HUES48 (cell line): ENCODE measurements around the gene SEPTIN1.

ENCODE experiments used
- H3K27ac ChIP-seq: one replicate; pipeline ENCODE4 v1.7.0; 2013; ENCODE audit warnings: low read depth, low read length, inconsistent platforms
- H3K27me3 ChIP-seq: 2 replicates; pipeline ENCODE4 v1.6.1; 2013; ENCODE audit warnings: mild to moderate bottlenecking, low read length; ENCODE audit not compliant: control insufficient read depth, insufficient read depth
- H3K36me3 ChIP-seq: 2 replicates; pipeline ENCODE4 v1.6.1; 2013; ENCODE audit warnings: low read length; ENCODE audit not compliant: control insufficient read depth, insufficient read depth
- H3K4me1 ChIP-seq: 2 replicates; pipeline ENCODE4 v1.6.1; 2013; ENCODE audit warnings: mild to moderate bottlenecking, low read length; ENCODE audit not compliant: control insufficient read depth, insufficient read depth
- H3K4me3 ChIP-seq: 2 replicates; pipeline ENCODE4 v1.5.1; 2013; ENCODE audit warnings: mild to moderate bottlenecking, low read depth, low read length
- H3K9ac ChIP-seq: 2 replicates; pipeline ENCODE4 v1.6.1; 2013; ENCODE audit warnings: mild to moderate bottlenecking, low read depth, low read length, moderate library complexity
- H3K9me3 ChIP-seq: 2 replicates; pipeline ENCODE4 v1.6.1; 2013; ENCODE audit warnings: low read length; ENCODE audit not compliant: control insufficient read depth, insufficient read depth

Gene SEPTIN1

GRCh38 chr16:30365200-30365599 is 17.2 kb downstream of the SEPTIN1 start:
- no peaks in the 10 kb centered on the region for H3K27me3 ChIP-seq
- peaks cover 11% of the 10 kb centered on the region; the same call in 1 of the 2 replicates for H3K4me1 ChIP-seq
- H3K9me3 ChIP-seq, result no peaks in the 10 kb centered on the region
- H3K4me3 ChIP-seq, result no peak overlapping the region
- peaks cover 11% of the 10 kb centered on the region for H3K36me3 ChIP-seq
- no peak overlapping the region for H3K27ac ChIP-seq
- no peak overlapping the region for H3K9ac ChIP-seq

- H3K27ac ChIP-seq, result no peak overlapping the region
- no peak overlapping the region for H3K4me3 ChIP-seq
- peaks cover 6% of the 10 kb centered on the region; the same call in 1 of the 2 replicates for H3K4me1 ChIP-seq
- no peaks in the 10 kb centered on the region for H3K27me3 ChIP-seq
- H3K9me3 ChIP-seq, result no peaks in the 10 kb centered on the region
- H3K9ac ChIP-seq, result no peak overlapping the region
- H3K36me3 ChIP-seq, result peaks cover 29% of the 10 kb centered on the region
These were observed 21.2 kb downstream of the SEPTIN1 start for GRCh38 chr16:30361180-30361579.

- no peak overlapping the region for H3K9ac ChIP-seq
- H3K9me3 ChIP-seq, result no peaks in the 10 kb centered on the region
- no peak overlapping the region for H3K27ac ChIP-seq
- H3K27me3 ChIP-seq, result no peaks in the 10 kb centered on the region
- H3K4me1 ChIP-seq, result peaks cover 7% of the 10 kb centered on the region; the same call in 1 of the 2 replicates
- peaks cover 24% of the 10 kb centered on the region for H3K36me3 ChIP-seq
- no peak overlapping the region for H3K4me3 ChIP-seq
These were observed 22.5 kb downstream of the SEPTIN1 start for GRCh38 chr16:30359871-30360170.

GRCh38 chr16:30358990-30359870 is 23.1 kb downstream of the SEPTIN1 start:
- Histone ChIP-seq H3K9me3 (no peaks in the 10 kb centered on the region), H3K36me3 (peaks cover 24% of the 10 kb centered on the region), H3K27me3 (no peaks in the 10 kb centered on the region), H3K27ac (no peak overlapping the region), H3K9ac (no peak overlapping the region), H3K4me3 (no peak overlapping the region), H3K4me1 (peaks cover 7% of the 10 kb centered on the region; the same call in 1 of the 2 replicates)

- no peak overlapping the region for H3K27ac ChIP-seq
- H3K27me3 ChIP-seq, result no peaks in the 10 kb centered on the region
- H3K4me1 ChIP-seq, result peaks cover 7% of the 10 kb centered on the region; the same call in 1 of the 2 replicates
- H3K9ac ChIP-seq, result no peak overlapping the region
- peaks cover 28% of the 10 kb centered on the region for H3K36me3 ChIP-seq
- H3K9me3 ChIP-seq, result no peaks in the 10 kb centered on the region
- H3K4me3 ChIP-seq, result no peak overlapping the region
These were observed 23.8 kb downstream of the SEPTIN1 start for GRCh38 chr16:30358577-30358936.

- no peak overlapping the region for H3K9ac ChIP-seq
- no peaks in the 10 kb centered on the region for H3K9me3 ChIP-seq
- no peak overlapping the region for H3K4me3 ChIP-seq
- no peaks in the 10 kb centered on the region for H3K27me3 ChIP-seq
- H3K36me3 ChIP-seq, result peaks cover 34% of the 10 kb centered on the region
- no peak overlapping the region for H3K27ac ChIP-seq
- H3K4me1 ChIP-seq, result peaks cover 7% of the 10 kb centered on the region; the same call in 1 of the 2 replicates
These were observed 24.4 kb downstream of the SEPTIN1 start for GRCh38 chr16:30357715-30358576.

GRCh38 chr16:30357085-30357714 is 25.2 kb downstream of the SEPTIN1 start:
- no peak overlapping the region for H3K4me3 ChIP-seq
- H3K27me3 ChIP-seq, result no peaks in the 10 kb centered on the region
- H3K36me3 ChIP-seq, result peaks cover 40% of the 10 kb centered on the region

GRCh38 chr16:30356401-30357084 is 25.8 kb downstream of the SEPTIN1 start:
- Histone ChIP-seq H3K9ac (no peak overlapping the region), H3K27me3 (no peaks in the 10 kb centered on the region), H3K27ac (peak overlapping the region; percentile 97), H3K4me3 (peak overlapping the region; percentile 90), H3K4me1 (peaks cover 7% of the 10 kb centered on the region; the same call in 1 of the 2 replicates), H3K9me3 (no peaks in the 10 kb centered on the region), H3K36me3 (peaks cover 45% of the 10 kb centered on the region)

More at GRCh38 chr16:30357085-30357714, 25.2 kb downstream of the SEPTIN1 start:
- H3K4me1 ChIP-seq, result peaks cover 7% of the 10 kb centered on the region; the same call in 1 of the 2 replicates
- H3K27ac ChIP-seq, result no peak overlapping the region
- no peak overlapping the region for H3K9ac ChIP-seq
- H3K9me3 ChIP-seq, result no peaks in the 10 kb centered on the region

GRCh38 chr16:30355954-30356308 is 26.4 kb downstream of the SEPTIN1 start:
- peak overlapping the region; percentile 90 for H3K4me3 ChIP-seq
- no peaks in the 10 kb centered on the region for H3K27me3 ChIP-seq
- peak overlapping the region; percentile 97 for H3K27ac ChIP-seq
- H3K9ac ChIP-seq, result peak overlapping the region; percentile 93
- H3K9me3 ChIP-seq, result no peaks in the 10 kb centered on the region
- H3K36me3 ChIP-seq, result peaks cover 51% of the 10 kb centered on the region
- peaks cover 7% of the 10 kb centered on the region; the same call in 1 of the 2 replicates for H3K4me1 ChIP-seq

- H3K4me1 ChIP-seq, result peaks cover 7% of the 10 kb centered on the region; the same call in 1 of the 2 replicates
- H3K27me3 ChIP-seq, result no peaks in the 10 kb centered on the region
- peak within 1 kb of the TSS; percentile 97 for H3K27ac ChIP-seq
- peaks cover 57% of the 10 kb centered on the region for H3K36me3 ChIP-seq
- no peaks in the 10 kb centered on the region for H3K9me3 ChIP-seq
- H3K9ac ChIP-seq, result peak within 1 kb of the TSS; percentile 93
- H3K4me3 ChIP-seq, result peak within 1 kb of the TSS; percentile 90
These were observed 27.0 kb downstream of the SEPTIN1 start, which contains the start of gene CD2BP2 for GRCh38 chr16:30355144-30355953. Gene CD2BP2 (minus strand): TSS chr16:30355308. CDS start chr16:30354681, 627 bp downstream.
